EL (cell line): ENCODE measurements around the gene MS4A6E.
"Not testable (repeated sequence)": the region's sequence is repeated elsewhere in the genome, so short reads cannot be mapped to it uniquely, and the experiment has no call there.

ENCODE experiments used
- DNase-seq: peaks from one replicate; pipeline ENCODE4 v3.0.0-alpha.2; 2016

Gene MS4A6E, protein sequence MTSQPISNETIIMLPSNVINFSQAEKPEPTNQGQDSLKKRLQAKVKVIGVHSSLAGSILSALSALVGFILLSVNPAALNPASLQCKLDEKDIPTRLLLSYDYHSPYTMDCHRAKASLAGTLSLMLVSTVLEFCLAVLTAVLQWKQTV

DNA sequence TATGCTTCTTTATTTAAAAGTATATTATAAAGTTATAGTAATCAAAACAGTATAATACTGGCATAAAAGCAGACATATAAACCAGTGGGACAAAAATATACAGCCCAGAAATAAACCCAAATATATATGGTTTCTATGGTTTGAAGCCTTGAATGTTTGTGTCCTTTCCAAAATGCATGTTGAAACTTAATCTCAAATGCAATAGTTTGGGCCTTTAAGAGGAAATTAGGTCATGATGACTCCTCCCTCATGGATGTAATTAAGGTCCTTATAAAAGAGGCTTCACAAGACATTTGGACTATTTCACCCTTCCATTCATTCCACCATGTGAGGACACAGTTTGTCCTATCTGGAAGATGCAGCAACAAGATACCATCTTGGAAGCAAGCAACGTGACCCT lies at the start of gene MS4A6E:
Gene MS4A6E, plus strand, starts transcription at position 301 of the 400 bp plus-strand sequence. CDS start 7,641 bp downstream, outside the sequence.
- no peak for DNase-seq

DNA sequence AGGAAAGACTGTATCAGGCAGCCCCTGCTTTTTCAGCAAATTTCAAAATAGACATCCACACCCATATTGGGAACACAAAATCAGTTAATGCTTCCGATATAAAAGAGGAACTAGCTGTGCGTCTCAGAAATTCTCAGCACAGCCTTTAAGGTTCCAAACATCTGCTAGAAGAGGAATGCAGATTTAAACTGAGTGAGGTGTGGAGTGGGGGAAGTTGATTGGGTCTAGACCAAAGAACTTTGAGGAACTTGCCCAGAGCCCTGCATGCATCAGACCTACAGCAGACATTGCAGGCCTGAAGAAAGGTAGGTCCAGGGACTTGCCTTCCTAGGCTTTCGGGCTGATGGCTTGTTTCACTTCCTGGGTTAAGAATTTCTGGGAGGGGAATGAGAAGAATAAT lies 46.6 kb upstream of the MS4A6E start, which contains the start of gene MS4A4A:
Gene MS4A4A, plus strand, starts transcription at position 255 of the 400 bp plus-strand sequence. Its CDS starts 10 bp downstream, at position 265.
- DNase-seq = no peak

DNA sequence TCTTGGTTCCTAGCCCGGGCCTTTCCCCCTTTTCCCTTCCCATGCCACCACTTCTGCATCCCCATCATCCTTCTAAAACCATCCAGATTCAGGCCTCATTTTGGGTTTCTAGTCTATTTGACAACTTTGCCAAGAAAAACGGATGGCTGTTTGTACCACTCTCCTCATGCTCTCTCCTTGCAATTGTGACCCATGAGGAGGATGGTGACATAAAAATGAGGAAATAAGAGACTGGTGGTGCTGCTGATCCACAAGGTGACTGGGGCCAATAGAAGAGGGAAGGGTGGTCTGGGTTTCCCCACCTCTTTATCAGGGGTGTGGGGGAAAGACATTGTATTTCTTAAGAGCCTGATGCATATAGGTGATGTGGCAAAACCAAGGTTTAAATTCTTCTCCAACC lies 45.6 kb upstream of the MS4A6E start:
- DNase-seq = no peak

DNA sequence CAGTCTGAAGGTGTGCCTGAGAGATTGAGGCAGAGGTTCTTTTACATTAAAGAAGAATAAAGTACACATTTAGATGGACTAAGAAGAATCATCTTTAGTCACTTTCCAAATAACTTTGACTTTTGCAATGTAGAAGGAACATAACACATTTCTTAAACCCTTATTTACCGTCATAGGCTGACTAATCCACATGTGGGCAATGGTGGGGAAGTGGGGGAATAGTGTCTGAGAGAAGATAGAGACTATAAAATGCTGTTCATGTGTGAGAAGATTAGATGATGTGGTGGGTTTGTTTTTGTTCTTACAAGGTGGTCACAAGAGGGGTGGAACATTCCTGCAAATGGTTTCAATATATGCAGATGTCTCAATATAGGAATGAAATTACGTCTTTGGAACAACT lies 44.8 kb upstream of the MS4A6E start:
- DNase-seq = no peak

DNA sequence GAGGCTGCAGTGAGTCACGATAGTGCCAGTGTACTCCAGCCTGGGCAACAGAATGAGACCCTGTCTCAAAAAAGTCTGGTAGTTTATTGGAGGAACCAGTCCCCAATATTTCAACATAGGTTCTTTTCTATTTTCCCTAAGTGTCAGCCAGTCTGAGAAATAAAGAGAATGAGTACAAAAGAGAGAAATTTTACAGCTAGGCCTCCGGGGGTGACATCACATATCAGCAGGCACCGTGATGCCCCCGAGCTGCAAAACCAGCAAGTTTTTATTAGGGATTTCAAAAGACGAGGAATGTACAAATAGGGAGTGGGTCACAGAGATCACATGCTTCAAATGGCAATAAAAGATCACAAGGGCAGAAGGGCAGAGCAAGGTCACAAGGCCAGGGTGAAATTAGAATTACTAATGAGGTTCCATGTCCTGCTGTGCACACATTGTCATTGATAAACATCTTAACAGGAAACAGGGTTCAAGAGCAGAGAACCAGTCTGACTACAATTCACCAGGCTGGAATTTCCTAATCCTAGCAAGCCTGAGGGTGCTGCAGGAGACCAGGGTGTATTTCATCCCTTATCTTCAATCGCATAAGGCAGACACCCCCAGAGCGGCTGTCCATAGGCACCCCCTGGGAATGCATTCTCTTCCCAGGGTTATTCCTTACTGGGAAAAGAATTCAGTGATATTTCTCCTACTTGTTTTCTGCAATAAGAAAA lies 41.5 kb upstream of the MS4A6E start:
- peak; percentile 12 for DNase-seq

DNA sequence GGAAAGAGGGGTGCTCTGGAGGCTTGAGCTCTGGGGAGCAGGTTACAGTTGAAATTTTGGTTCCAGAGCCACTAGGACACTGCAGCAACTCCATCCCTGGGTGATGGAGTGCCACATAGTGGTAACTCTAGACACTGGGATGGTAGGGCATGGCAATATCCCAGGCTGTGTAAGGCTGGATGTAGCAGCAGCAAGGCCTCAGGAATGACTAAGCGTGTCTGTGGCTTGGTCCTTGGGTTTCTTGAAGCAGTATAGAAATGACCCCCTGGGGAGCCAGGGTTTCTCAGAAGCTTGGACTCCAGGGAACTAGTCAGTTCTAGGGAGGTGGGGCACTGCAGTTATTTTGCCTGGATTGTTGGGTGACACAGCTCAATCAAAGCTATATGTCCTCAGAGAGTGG lies 38.5 kb upstream of the MS4A6E start:
- peak; percentile 16 for DNase-seq

DNA sequence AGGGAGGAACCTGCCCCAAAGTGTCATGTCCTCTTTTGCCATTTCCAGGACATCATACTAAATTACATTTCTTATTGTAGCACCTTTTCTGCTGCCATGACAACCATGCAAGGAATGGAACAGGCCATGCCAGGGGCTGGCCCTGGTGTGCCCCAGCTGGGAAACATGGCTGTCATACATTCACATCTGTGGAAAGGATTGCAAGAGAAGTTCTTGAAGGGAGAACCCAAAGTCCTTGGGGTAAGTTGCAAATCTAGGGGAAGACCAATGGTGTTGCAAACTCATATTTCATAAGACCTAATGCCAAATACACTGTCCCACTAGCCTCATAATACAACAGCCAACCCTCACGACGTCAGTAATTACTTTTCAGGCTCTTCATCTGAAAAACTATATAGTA lies 34.9 kb upstream of the MS4A6E start:
- DNase-seq = no peak

DNA sequence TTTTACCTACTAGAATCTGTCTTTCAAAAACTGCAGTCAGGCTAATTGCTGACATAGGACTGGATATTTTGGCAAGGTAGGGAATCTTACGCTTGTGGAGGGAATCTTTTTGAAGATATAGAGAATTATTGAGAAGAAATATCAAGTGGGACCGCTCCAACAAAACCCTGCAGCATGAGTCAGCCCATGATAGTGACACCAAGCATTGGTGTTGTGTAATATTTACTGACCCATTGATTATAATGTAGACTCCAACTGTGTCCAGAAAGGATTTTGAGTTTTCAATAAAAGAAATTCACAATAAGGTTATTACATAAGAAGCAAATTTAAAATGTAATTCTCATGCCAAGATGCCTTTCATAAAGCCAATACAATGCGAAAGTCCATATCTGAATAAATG lies 25.9 kb upstream of the MS4A6E start:
- no peak for DNase-seq

DNA sequence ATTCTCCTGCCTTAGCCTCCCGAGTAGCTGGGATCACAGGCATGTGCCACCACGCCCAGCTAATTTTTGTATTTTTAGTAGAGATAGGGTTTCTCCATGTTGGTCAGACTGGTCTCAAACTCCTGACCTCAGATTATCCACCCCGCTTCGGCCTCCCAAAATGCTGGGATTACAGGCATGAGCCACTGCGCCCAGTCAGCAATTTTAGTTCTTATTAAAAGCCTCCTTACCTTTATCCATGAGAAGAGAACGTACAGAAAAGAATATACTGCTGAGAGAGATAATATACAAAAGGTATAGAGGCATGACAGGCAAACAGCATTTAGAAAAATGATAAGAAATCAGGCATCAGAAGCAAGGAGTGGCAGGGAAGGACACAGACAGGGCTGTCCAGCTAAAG lies 25.2 kb upstream of the MS4A6E start:
- DNase-seq = not testable (repeated sequence)

DNA sequence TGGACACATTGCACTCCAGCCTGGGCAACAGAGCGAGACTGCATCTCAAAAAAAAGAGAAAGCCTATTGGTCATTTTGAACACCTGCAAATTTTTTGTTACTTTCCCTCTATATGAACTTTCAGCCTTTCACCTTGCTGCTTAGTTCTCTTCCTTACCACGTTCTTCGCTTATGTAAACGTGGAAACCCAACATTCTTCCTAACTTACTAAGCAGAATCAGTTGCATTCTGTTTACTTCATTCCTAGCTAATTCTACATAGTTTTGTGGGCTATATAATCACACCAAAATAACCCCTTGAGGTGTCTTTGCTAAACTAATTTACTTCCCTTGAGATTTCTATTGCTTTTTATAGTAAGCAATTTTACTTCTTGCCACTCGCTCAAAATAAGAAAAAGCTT lies 23.4 kb upstream of the MS4A6E start:
- DNase-seq = peak; percentile 15

DNA sequence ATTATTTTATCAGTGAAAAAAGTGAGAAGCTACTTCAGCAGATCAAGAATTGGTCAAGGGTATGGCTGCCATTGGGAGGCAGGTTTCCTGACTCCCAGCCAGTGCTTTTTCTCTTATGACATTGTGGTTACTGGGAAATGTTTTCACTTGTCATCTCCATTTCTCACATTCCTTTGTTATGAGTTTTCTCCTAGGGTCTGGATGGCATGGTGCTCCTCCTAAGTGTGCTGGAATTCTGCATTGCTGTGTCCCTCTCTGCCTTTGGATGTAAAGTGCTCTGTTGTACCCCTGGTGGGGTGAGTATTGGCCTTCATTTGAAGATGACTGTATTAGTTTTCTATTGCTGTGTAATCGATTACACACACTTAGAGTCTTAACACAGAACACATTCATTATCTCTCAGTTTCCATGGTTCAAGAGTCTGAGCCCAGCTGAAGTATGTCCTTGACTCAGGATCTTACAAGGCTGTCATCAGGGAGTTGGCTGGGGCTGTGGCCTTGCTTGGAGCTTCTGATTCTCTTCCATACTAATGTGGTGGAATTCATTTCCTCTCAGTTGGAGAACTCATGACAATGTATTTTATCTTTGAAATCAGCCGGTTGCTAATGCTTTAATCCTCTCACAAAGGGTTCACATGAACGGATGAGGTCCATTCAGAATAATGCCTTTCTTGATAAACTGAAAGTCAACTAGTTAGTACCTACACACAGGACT lies 21.0 kb upstream of the MS4A6E start:
- peak; percentile 70 for DNase-seq

DNA sequence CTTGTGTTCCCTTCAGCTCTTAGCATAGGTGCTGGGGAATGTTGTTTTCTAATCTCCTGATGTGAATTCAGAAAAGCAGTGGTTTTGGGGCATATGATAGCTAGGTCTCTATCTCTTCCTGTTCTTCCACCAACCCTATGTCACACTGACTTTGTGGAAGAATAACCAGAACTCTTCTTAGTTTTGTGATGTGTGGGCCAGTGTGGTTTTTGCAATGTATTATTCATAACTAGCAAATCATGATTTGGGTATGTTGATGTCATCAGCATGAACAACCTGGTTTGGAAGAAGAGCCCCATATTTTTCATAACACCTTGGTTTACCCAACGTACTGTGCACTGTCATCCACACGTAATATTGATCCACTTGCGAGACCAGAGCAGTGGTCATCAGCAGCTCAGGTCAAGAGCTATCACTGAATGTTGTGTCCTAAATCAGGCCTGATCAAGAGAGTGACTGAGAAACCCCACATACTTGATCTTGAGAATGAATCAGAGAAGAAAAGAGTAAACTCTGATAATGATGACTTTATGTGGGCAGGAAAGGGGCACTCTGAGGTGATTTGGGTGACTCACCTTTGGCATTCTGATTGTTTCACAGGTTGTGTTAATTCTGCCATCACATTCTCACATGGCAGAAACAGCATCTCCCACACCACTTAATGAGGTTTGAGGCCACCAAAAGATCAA lies 19.4 kb upstream of the MS4A6E start:
- no peak for DNase-seq

DNA sequence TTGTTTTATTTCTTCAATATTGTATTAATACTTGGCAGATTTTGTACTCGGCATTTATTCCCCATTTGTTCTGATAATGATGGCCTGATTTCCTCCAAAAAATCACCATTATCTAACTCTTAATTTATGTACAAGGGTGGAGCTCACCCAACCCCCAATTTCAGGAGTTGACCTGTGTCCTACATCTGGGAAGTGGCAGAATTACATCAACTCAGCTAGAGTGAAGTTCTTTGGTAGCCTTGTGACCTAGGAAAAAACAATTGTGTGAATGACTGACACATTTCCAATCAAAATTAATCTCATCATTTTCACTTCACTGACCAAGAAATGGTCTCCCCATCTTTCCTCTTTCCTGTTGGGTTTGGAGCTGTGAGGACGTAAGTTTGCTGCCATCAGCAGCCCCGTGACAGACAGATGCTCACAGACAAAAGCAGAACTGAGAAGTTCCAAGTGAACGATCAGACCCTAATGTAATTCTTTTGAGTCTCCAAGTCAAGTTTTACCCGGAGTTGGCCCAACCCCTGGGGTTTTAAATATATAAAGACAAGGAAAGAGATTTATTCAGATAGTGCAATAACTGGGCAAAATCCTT lies 16.6 kb upstream of the MS4A6E start:
- DNase-seq = no peak

DNA sequence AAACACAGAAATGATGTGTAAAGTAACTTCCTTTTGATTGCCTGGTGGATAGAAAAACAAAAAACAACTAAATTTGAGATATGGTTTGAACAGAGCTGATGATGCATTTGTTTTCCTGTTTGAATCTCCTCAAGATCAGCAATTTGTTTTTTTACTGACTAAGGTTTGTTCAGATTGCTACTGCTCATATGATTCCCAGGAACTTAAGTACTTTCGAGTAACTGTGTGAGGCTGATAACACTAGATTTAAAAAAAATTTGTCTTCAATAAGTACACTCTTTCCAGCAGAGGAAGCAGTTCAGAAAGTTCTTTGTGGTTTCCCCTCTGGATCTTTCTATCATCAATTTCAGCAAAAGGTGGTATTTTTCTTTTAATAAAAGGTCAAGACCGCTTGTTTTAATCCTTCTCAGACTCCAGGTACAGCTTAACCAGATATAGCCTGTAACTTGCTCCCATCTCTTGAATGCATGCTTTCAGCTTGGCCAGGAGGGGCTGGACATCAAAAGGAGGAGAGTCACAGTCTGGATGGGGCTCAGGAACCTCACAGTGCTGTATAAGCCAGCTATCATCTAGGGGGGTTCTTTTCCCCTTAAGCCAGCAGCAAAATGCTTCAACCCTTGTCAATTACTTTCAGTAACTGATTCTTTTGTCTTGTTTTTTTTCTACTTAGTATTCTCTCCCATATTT lies 12.3 kb upstream of the MS4A6E start:
- no peak for DNase-seq

DNA sequence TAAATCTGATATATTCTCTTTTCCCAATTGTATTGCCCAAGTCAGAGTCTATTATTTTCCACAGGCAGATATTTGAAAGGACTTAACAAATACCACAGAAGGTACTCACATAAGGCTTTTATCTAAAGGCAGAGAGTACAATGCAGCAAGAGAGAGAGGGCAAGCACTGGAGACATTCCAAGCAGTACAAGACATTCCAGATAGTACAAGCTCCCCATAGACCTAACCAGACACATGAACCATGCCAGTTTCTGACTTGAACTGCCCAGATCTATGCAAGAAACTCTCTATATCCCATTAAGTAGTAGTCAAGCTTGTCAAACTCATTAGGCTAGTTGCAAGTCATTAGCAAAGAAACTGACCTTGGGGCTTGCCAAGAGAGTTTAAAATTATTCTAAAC lies 11.2 kb upstream of the MS4A6E start:
- no peak for DNase-seq

DNA sequence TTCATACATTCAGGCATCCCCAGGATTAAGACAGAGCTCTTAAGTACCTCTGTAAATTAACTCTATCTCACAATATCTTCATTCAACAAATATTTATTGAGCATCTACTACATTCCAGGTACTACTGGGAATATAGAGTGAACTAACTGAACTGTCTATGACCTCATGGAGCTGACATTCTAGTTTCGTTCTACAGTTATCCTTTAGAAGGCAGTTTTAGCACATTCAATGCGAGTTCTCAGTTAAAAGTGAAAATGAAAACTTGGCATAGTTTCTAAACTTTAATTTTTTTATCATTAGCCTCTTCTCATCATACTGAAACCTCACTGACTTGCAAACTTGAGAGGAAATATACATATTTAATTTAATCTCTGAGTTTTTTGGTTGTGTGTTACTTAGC lies 10.7 kb upstream of the MS4A6E start:
- DNase-seq = no peak

DNA sequence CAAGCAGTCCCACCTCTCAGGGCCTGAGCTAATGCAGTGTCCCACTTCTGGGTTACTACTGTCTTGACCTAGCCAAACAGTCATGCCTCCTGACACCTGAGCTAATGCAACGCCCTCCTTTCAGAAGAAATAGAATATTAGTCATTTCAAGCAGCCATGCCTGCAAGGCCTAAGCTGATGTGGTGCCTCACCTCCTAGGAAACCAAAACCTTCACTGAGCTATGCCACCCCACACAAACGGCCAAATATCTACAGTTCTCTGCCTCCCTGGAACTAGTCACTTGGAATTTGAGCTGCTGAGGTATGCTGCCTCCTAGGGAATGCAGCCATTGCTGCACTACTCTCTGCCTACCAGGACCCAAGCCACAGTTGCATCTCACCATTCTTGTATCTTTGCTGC lies 8.3 kb upstream of the MS4A6E start:
- DNase-seq = no peak

DNA sequence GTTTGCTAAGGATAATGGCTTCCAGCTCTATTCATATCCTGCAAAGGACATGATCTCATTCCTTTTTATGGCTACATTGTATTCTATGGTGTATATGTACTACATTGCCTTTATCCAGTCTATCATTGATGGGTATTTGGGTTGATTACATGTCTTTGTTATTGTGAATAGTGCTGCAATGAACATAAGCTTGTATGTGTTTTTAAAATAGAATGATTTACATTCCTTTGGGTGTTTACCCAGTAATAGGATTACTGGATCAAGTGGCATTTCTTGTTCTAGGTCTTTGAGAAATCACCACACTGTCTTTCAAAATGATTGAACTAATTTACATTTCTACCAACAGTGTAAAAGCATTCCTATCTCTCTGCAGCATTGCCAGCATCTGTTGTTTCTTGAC lies 6.0 kb upstream of the MS4A6E start:
- DNase-seq = no peak

DNA sequence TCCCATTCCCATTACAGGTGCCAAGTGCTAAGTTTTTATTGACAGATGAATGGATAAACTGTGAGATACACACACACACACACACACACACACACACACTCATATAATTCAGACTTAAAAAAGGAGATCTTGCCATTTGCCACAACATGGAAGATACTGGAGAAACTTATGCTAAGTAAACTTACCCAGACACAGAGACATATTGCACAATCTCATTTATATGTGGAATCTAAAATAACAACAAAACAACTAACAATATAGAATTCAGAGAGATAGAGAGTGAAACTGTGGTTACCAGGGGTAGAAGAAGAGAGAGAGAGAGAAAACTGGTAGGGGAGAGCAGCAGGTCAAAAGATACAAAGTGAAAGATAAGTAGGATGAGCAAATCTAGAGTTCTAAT lies 1.4 kb downstream of the MS4A6E start:
- no peak for DNase-seq

DNA sequence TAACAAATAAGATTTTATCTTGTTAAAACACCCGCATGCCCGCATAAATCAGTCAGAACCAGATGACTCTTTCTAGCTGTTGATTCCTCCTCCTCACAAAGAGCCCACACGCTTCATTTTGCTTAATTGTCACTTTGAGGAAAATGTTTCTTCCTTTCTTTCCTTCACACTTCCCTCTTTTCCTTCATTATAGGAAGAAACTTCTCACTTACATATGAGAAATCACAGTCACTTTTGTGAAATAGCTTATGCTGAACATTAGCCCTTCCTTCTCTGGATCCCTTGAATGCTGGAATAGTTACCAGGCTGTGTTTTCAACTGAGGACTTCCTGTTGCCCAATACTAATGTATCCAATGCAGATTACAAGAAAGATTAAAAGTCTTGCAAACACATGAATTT lies 5.8 kb downstream of the MS4A6E start:
- DNase-seq = no peak

DNA sequence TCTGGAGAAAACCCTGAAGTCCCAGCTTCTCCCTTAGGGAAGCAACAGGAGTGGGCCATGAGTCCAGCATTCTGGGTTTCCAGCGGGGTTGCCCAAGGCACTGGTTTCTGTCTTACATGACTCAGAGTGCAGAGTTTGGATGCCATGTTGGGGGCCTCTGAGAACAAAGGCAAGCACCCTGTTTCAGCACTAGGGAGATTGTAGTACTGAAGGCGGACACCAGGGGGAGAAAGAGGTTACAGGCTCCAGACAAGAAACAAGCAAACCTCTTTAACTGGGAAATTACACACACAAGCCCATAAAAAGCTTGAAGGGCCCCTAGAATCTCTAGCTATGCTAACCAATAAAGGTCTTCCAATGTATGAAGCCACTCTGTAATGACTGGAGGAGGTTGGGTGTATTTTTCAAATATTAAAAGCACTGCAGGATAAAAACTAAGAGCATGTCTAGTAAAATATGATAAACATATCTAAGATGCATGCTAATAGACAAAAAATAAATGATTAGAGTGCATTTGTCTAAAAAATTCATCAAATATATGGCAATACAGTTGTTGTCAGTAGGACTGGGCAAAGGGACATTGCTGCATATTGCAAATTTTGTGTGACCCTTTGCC lies 7.1 kb downstream of the MS4A6E start:
- DNase-seq = peak; percentile 68

DNA sequence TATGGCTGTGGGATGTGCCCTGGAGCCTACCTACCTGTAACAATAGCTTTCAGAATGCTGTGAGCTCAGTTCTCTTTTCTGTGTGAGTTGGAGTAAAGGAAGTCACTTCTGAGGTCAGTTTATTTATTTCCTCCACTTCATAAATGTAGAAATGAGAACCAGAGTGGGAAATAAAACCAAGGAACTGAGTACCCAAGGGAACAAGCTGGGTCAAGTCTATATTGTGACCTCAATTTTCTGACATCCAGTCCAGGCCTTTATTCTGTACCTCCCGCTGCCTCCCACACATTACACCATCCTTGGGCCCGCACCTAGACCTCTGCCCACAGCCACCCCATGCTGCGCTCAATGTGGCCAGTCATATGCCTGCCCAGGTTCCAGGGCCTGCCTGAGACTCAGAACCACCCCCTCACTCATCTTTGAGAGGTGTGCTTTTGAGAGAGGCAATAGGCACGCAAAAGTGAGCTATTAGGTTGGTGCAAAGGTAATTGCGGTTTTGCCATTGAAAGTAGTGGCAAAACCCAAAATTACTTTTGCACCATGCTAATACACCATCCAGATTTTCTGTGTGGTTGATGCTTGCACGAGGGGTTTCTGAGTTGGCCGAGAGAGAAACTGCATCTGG lies 9.8 kb downstream of the MS4A6E start:
- DNase-seq = no peak
